Urothelium cell line (cell line): ENCODE results near the gene ZSCAN31.

Experiments used
- DNase-seq: peaks from one replicate; pipeline ENCODE4 v3.0.0; 2011; ENCODE audit warnings: low spot score, mixed read lengths
- FAIRE-seq: peaks from 2 replicates; lab custom pipeline; 2011; peaks lifted over from hg19 to GRCh38; lab: Jason Lieb, UNC

ZSCAN31 gene

GRCh38 chr6:28353981-28354676 is 18.2 kb upstream of the ZSCAN31 start:
- FAIRE-seq (peak; percentile 53), DNase-seq (peak; percentile 53)

- FAIRE-seq (no peak), DNase-seq (peak; percentile 8)
These were observed 17.4 kb upstream of the ZSCAN31 start for GRCh38 chr6:28353356-28353755.

- FAIRE-seq (no peak), DNase-seq (no peak)
These were observed 15.6 kb upstream of the ZSCAN31 start for GRCh38 chr6:28351493-28351925.

GRCh38 chr6:28351087-28351486 is 15.1 kb upstream of the ZSCAN31 start:
- DNase-seq (no peak), FAIRE-seq (no peak)

GRCh38 chr6:28349892-28350737 is 14.2 kb upstream of the ZSCAN31 start, which contains the start of gene ZKSCAN3:
Gene ZKSCAN3 (plus strand): TSS chr6:28349947. CDS start chr6:28359587, 9,640 bp downstream.
- FAIRE-seq (no peak), DNase-seq (peak; percentile 80)

GRCh38 chr6:28349344-28349891 is 13.5 kb upstream of the ZSCAN31 start:
- FAIRE-seq (no peak), DNase-seq (no peak)

GRCh38 chr6:28347119-28347518 is 11.2 kb upstream of the ZSCAN31 start:
- no peak for FAIRE-seq
- no peak for DNase-seq

- DNase-seq (no peak), FAIRE-seq (no peak)
These were observed 9.3 kb upstream of the ZSCAN31 start for GRCh38 chr6:28345201-28345600.

- DNase-seq (no peak), FAIRE-seq (no peak)
These were observed 8.1 kb upstream of the ZSCAN31 start for GRCh38 chr6:28343898-28344677.

GRCh38 chr6:28340310-28341095 is 4.6 kb upstream of the ZSCAN31 start:
- DNase-seq (no peak), FAIRE-seq (no peak)

- no peak for FAIRE-seq
- no peak for DNase-seq
These were observed 1.2 kb upstream of the ZSCAN31 start for GRCh38 chr6:28337121-28337520.

GRCh38 chr6:28336284-28337120 is 554 bp upstream of the ZSCAN31 start:
- no peak for FAIRE-seq
- no peak for DNase-seq

- FAIRE-seq: no peak
- DNase-seq: no peak
These were observed 846 bp downstream of the ZSCAN31 start for GRCh38 chr6:28335040-28335563.

GRCh38 chr6:28334286-28335039 is 1.5 kb downstream of the ZSCAN31 start:
- FAIRE-seq (no peak), DNase-seq (no peak)

- FAIRE-seq (no peak), DNase-seq (no peak)
These were observed 2.3 kb downstream of the ZSCAN31 start for GRCh38 chr6:28333599-28334018.

- FAIRE-seq (no peak), DNase-seq (no peak)
These were observed 2.9 kb downstream of the ZSCAN31 start for GRCh38 chr6:28333047-28333446.

GRCh38 chr6:28330041-28330440 is 5.9 kb downstream of the ZSCAN31 start:
- FAIRE-seq (no peak), DNase-seq (no peak)

GRCh38 chr6:28326371-28326948 is 9.5 kb downstream of the ZSCAN31 start:
- DNase-seq (no peak), FAIRE-seq (no peak)
